Measurements from ENCODE around the gene PYM1. TPM values are rescaled to one million over a fixed set of nuclear protein-coding genes. Genes with fewer than 3 reads are reported as not detected.

Gene PYM1
- total and polyA plus RNA-seq, 2 of the 8 experiments (the other 6 are each of a cell fraction or from before 2014, with no cell fraction given), result 38.7 to 58.5 TPM

DNA sequence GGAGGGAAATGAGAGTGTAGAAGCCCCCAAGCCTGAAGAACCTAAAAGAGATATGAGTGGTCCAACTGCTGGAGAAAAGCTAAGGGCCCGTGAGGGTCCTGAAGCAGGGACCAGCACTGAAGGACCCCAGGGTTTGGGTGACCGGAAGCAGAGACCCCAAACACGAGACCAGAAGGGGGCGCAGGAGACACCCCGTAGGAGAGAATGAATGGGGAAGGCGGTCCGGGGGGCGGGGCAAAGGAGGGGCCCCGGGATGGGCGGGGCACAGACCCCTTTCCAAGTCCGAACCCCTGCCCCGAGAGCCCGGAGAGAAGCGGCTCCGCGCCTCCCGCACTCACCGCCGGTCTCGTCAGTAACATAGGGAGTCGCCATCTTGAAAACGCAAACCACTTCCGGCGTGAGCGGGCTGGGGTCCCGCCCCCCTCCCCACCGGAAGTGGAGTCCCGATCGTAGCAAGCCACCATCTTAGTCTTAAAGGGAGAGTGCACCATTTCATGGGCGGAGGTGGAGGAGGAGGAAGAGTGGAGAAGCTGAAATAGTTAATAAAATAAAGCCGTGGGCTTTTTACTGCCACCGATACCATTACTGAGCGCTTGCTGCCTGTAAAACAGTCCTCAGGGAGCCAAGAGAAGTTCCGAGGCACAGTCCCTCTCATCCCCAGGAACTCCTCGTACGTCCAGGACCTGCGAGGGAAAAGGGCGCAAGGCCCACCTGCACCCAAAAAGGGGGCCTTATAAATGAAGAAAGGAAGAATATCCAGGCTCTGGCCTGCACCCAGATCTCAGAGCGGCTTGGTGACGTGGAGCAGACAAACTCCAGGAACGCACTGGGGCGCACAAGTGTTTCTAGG, 731 bp downstream of the PYM1 start (continued):
- TF ChIP-seq SP2 (IDR thresholded peaks at IDR 0.05; ENCODE audit: low read length), result no peak

Data from H1 (cell line).